ENCODE measurements around the gene CPLX3.

The CPLX3 gene

DNA sequence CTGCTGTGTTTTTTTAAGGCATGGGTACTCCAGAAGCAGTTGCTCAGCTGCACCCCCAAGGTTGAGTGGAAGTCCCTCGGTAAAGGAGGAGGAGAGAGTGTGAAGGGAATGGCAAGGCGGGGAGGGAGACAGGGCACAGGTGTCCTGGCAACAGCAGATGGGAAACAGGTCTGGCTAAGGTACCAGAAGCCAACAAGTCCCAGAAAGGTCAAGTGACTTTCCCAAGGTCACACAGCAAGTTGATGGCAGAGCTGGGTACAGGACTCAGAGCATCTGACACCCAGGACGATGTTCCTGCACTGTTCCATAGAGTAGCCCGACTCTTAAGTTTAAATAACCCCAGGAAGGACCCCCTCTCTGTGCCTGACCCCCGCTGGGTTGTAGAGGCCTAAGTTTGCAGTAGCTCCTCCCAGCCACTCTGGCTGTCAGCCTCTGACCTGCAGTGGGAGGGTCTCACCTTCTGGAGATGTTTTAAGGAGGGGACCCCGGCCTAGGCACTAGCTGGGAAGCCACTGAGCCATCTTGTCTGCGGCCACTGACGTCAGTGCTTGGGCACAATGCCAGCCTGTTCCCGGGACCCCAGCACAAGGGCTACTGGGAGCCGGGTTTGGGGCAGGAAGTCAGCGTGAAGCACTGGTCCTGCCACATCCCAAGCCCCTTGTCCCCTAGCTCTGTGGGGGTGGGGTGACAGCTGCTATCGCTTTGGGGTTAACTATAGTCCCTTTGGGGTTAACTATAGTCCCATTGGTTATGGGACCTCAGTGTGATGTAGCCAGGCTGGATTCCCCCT, 34.0 kb upstream of the CPLX3 start:
- no peak for TF ChIP-seq EZH2 (IDR thresholded peaks at IDR 0.05; ENCODE audit: borderline replicate concordance, low read depth, low read length, severe bottlenecking)
- TF ChIP-seq, protein P1, sequence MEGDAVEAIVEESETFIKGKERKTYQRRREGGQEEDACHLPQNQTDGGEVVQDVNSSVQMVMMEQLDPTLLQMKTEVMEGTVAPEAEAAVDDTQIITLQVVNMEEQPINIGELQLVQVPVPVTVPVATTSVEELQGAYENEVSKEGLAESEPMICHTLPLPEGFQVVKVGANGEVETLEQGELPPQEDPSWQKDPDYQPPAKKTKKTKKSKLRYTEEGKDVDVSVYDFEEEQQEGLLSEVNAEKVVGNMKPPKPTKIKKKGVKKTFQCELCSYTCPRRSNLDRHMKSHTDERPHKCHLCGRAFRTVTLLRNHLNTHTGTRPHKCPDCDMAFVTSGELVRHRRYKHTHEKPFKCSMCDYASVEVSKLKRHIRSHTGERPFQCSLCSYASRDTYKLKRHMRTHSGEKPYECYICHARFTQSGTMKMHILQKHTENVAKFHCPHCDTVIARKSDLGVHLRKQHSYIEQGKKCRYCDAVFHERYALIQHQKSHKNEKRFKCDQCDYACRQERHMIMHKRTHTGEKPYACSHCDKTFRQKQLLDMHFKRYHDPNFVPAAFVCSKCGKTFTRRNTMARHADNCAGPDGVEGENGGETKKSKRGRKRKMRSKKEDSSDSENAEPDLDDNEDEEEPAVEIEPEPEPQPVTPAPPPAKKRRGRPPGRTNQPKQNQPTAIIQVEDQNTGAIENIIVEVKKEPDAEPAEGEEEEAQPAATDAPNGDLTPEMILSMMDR (IDR thresholded peaks at IDR 0.05; ENCODE audit: borderline replicate concordance, extremely low read depth, low read length, poor library complexity, severe bottlenecking), result no peak
- H3K36me3 ChIP-seq (ENCODE audit: insufficient read depth, low read length), result peaks cover 40% of the 10 kb centered on the region
- ATAC-seq (ENCODE audit: insufficient read depth, low read depth), result no peak

DNA sequence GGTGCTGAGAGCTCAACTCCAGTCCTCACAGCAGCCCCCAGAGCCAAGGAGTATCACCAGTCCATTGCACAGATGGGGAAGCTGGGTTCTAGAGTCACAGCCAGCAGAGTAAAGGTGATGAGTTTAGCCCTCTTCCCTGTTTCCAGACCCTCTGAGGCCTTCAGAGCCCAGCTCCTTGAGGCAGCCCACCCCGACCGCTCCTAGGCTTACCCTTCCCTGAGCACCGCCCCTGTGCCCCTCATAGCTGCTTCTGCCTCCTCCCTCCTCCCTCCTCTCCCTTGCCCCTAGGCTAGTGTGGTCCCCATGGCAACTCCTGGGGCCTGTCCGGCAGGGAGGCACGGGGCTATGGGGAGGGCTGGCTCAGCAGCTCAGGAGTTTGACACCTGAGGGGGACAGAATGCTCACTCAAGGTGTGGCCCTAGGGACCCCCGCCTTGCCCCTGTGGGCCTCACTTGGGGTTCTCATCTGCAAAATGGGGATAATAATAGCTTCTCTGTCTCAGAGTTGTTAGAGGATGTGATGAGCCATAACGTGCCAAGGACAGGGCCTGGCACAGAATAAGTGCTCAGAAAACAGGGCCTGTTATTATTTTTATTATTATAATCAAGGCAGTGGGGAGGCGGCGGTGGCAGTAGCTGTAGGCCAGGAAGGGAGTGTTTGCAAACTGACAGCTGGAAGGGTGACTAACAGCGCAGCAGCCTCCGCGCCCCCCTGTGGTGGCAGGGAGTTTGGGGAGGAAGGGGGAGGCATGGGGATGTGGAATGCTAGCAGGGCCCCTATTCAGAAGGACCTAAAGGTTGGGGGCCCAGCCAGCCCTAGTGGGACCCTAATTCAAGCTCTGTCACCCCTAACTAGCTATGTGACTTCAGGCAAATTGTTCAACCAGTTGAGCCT, 33.0 kb upstream of the CPLX3 start:
- Histone ChIP-seq H3K79me2 (ENCODE audit: insufficient read depth, low read length) (peaks cover 89% of the 10 kb centered on the region), H4K20me1 (ENCODE audit: insufficient read depth, low read length) (peaks cover 78% of the 10 kb centered on the region), H3K9me3 (ENCODE audit: insufficient read depth, low read length, severe bottlenecking) (no peaks in the 10 kb centered on the region), H3K4me1 (ENCODE audit: insufficient read depth, low read length) (peaks cover 15% of the 10 kb centered on the region), H3K27me3 (ENCODE audit: insufficient read depth, low read length, poor library complexity) (no peaks in the 10 kb centered on the region), H3K4me3 (ENCODE audit: low read depth in 1 of 2, low read length in 2 of 2) (no peak overlapping the region), H3K9ac (ENCODE audit: low read depth, low read length) (no peak overlapping the region), H3K4me2 (ENCODE audit: insufficient read depth, low read length) (no peak overlapping the region), H2AFZ (ENCODE audit: low read depth, low read length) (no peak overlapping the region), H3K36me3 (ENCODE audit: insufficient read depth, low read length) (peaks cover 45% of the 10 kb centered on the region), H3K27ac (ENCODE audit: low read length) (no peak overlapping the region)
- ATAC-seq (ENCODE audit: insufficient read depth, low read depth) (no peak), DNase-seq (no peak)
- no peak for TF ChIP-seq EZH2 (IDR thresholded peaks at IDR 0.05; ENCODE audit: borderline replicate concordance, low read depth, low read length, severe bottlenecking)
- TF ChIP-seq, protein P1 (IDR thresholded peaks at IDR 0.05; ENCODE audit: borderline replicate concordance, extremely low read depth, low read length, poor library complexity, severe bottlenecking), result no peak

More for the DNA sequence above, 34.0 kb upstream of the CPLX3 start:
- peaks cover 87% of the 10 kb centered on the region for H3K79me2 ChIP-seq (ENCODE audit: insufficient read depth, low read length)
- H4K20me1 ChIP-seq (ENCODE audit: insufficient read depth, low read length), result peaks cover 73% of the 10 kb centered on the region
- no peak overlapping the region for H3K9ac ChIP-seq (ENCODE audit: low read depth, low read length)
- no peak overlapping the region for H3K4me3 ChIP-seq (ENCODE audit: low read depth in 1 of 2, low read length in 2 of 2)
- H3K4me2 ChIP-seq (ENCODE audit: insufficient read depth, low read length), result no peak overlapping the region
- H3K4me1 ChIP-seq (ENCODE audit: insufficient read depth, low read length), result peaks cover 24% of the 10 kb centered on the region
- H3K27ac ChIP-seq (ENCODE audit: low read length), result no peak overlapping the region
- no peak for DNase-seq
- H3K27me3 ChIP-seq (ENCODE audit: insufficient read depth, low read length, poor library complexity), result no peaks in the 10 kb centered on the region
- no peak overlapping the region for H2AFZ ChIP-seq (ENCODE audit: low read depth, low read length)
- H3K9me3 ChIP-seq (ENCODE audit: insufficient read depth, low read length, severe bottlenecking), result no peaks in the 10 kb centered on the region

GRCh38 chr15:74794248-74794969, 32.0 kb upstream of the CPLX3 start:
- no peak for TF ChIP-seq EZH2 (IDR thresholded peaks at IDR 0.05; ENCODE audit: borderline replicate concordance, low read depth, low read length, severe bottlenecking)
- TF ChIP-seq, protein P1 (IDR thresholded peaks at IDR 0.05; ENCODE audit: borderline replicate concordance, extremely low read depth, low read length, poor library complexity, severe bottlenecking), result no peak
- Histone ChIP-seq H3K27ac (ENCODE audit: low read length) (no peak overlapping the region), H2AFZ (ENCODE audit: low read depth, low read length) (no peak overlapping the region), H3K4me3 (ENCODE audit: low read depth in 1 of 2, low read length in 2 of 2) (no peak overlapping the region), H3K4me1 (ENCODE audit: insufficient read depth, low read length) (peaks cover 5% of the 10 kb centered on the region; the same call in 1 of the 2 replicates), H3K36me3 (ENCODE audit: insufficient read depth, low read length) (peaks cover 46% of the 10 kb centered on the region), H4K20me1 (ENCODE audit: insufficient read depth, low read length) (peaks cover 76% of the 10 kb centered on the region), H3K9ac (ENCODE audit: low read depth, low read length) (no peak overlapping the region), H3K9me3 (ENCODE audit: insufficient read depth, low read length, severe bottlenecking) (no peaks in the 10 kb centered on the region), H3K79me2 (ENCODE audit: insufficient read depth, low read length) (peaks cover 79% of the 10 kb centered on the region), H3K27me3 (ENCODE audit: insufficient read depth, low read length, poor library complexity) (no peaks in the 10 kb centered on the region), H3K4me2 (ENCODE audit: insufficient read depth, low read length) (no peak overlapping the region)
- no peak for ATAC-seq (ENCODE audit: insufficient read depth, low read depth)
- DNase-seq, result no peak

Measured in DND-41 (cell line).